Pulmonary artery endothelial cell (primary cell): ENCODE results near the gene PRX. TPM values are rescaled to one million over a fixed set of nuclear protein-coding genes. Genes with fewer than 3 reads are reported as not detected.

ENCODE experiments used
- total RNA-seq: library from RNA; depleted of rRNA; stranded (reverse); fragments of >200 nt; gene quantifications from 2 replicates; pipeline ENCODE4 v1.2.3, GENCODE V29; 2014

PRX gene
- total RNA-seq, 1 donor from 2014 or later, result 1.2 TPM

Other genes with a start within 250 kb of the PRX start
- gene MAP3K10, start 222.0 kb downstream of the PRX start, total RNA-seq, result 5.5 and 7.0 TPM in 2 replicates
- not detected in 2 replicates for gene TTC9B, start 195.0 kb downstream of the PRX start, total RNA-seq
- 0.07 TPM in 1 of 2 replicates, not detected in the other for gene CCNP, start 186.7 kb downstream of the PRX start, total RNA-seq
- 22.6 and 30.1 TPM in 2 replicates for gene AKT2, start 128.0 kb downstream of the PRX start, total RNA-seq
- gene C19orf47, start 65.0 kb downstream of the PRX start, total RNA-seq, result 7.4 and 10.5 TPM in 2 replicates
- 91.0 and 155 TPM in 2 replicates for gene PLD3, start 64.7 kb downstream of the PRX start, total RNA-seq
- 0.07 TPM in 1 of 2 replicates, not detected in the other for gene HIPK4, start 23.2 kb downstream of the PRX start, total RNA-seq
- 18.8 and 22.9 TPM in 2 replicates for gene SERTAD1, start 12.6 kb upstream of the PRX start, total RNA-seq
- 17.1 and 21.0 TPM in 2 replicates for gene SERTAD3, start 31.0 kb upstream of the PRX start, total RNA-seq
- 53.9 and 68.7 TPM in 2 replicates for gene BLVRB, start 52.4 kb upstream of the PRX start, total RNA-seq
- 0.20 and 0.28 TPM in 2 replicates for gene SPTBN4, start 53.6 kb upstream of the PRX start, total RNA-seq
- 29.5 and 33.5 TPM in 2 replicates for gene SHKBP1, start 163.5 kb upstream of the PRX start, total RNA-seq
- gene LTBP4, start 188.0 kb upstream of the PRX start, total RNA-seq, result 6.1 and 14.4 TPM in 2 replicates